ENCODE measurements around the gene TAF4. TPM values are rescaled to one million over a fixed set of nuclear protein-coding genes. Genes with fewer than 3 reads are reported as not detected.
"Not testable (repeated sequence)": the region's sequence is repeated elsewhere in the genome, so short reads cannot be mapped to it uniquely, and the experiment has no call there.

The TAF4 gene
- total RNA-seq, 1 experiment from 2014 or later, result 13.8 TPM

- in situ Hi-C loops (cut with HindIII; ENCODE audit: low sequenced_read_pairs), result no loop called here
Measured at GRCh38 chr20:62060631-62061541, 4.8 kb downstream of the TAF4 start.

DNA sequence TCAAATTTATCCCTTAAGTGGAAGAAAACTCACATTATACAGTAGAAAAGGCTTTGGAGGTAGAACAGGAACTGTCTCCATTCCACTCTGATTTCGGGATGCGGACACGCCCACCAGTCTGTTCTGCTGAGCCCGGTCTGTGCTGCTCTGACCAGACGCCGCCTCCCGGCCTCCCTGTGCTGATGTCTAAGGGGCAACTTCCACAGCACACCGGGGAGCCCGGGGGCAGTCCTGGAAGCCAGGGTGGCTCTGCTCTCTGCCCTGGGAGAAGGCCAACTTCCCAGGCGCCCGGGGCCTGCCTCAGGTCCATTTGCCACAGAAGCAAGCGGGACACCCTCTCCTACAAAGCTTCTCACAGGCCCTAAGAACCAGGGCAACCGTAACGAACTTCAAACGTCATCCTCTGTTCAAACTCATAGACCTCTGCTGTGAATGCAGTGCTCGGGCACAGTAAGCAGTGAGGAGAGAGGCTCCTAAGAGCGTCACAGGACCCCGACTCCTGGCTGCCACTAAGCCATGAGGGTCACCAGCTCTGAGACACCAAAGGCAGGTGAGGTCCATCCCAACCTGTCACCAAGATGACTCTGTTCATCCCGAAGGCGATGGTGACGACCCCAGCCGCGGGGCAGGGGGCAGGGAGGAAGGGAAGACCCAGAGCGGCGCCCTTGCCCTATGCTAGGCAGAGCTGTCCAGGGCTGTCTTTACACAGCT, 5.6 kb downstream of the TAF4 start:
- in situ Hi-C loops (cut with HindIII; ENCODE audit: low sequenced_read_pairs), result no loop called here
- no peak for DNase-seq (ENCODE audit: low spot score)

More at GRCh38 chr20:62060631-62061541, 4.8 kb downstream of the TAF4 start:
- DNase-seq (ENCODE audit: low spot score), result no peak

DNA sequence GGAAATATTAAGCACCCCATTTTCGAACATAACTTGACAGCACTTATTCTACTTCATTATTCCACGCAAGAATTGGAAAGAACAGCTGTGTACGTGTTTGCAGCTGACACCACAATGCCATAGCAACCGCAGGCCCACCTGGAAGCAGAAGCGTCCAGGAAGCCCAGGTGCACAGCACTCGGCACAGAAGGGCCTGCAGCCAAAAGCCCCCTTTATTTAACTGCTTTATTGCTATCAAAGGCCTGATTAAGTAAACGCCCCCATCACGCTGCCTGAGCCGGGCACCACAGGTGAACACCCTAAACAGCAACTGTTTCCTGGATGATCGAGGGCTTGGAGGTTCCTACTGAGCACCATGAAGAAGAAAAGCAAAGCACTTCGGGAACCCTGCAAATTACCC, 6.3 kb downstream of the TAF4 start:
- no peak for DNase-seq (ENCODE audit: low spot score)
- in situ Hi-C loops (cut with HindIII; ENCODE audit: low sequenced_read_pairs), result no loop called here

DNA sequence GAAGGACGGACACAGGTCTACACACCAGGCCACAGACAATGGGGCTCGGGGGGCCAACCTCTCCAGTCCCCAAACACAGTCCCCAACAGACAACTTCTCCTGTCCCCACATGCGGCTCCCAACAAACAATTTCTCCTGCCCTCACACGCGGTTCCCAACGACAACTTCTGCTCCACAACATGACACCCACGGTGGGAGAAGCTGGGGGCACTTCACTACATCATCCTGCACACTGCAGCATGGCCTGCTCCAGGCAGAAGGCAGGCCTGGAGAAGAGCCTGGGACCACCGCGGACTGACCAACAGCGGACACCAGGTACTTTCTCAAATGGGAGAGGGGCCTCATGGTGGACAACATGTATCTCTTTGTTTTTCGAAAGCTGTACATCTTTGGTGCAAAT, 6.7 kb downstream of the TAF4 start:
- in situ Hi-C loops (cut with HindIII; ENCODE audit: low sequenced_read_pairs), result no loop called here
- DNase-seq (ENCODE audit: low spot score), result no peak

GRCh38 chr20:62056975-62057374, 8.7 kb downstream of the TAF4 start:
- DNase-seq (ENCODE audit: low spot score), result no peak
- in situ Hi-C loops (cut with HindIII; ENCODE audit: low sequenced_read_pairs), result no loop called here

GRCh38 chr20:62056377-62056776, 9.3 kb downstream of the TAF4 start:
- in situ Hi-C loops (cut with HindIII; ENCODE audit: low sequenced_read_pairs), result no loop called here
- no peak for DNase-seq (ENCODE audit: low spot score)

DNA sequence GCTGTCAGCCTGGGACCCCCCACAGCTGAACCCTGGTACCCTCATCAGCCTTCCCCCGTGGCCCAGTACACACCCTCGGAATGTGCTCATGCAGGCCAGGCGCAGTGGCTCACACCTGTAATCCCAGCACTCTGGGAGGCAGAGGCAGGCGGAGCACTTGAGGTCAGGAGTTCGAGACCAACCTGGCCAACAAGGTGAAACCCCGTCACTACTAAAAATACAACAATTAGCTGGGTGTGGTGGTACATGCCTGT, 9.9 kb downstream of the TAF4 start:
- DNase-seq (ENCODE audit: low spot score); in situ Hi-C loops (cut with HindIII; ENCODE audit: low sequenced_read_pairs): not testable (repeated sequence)

GRCh38 chr20:62055106-62055861, 10.4 kb downstream of the TAF4 start:
- in situ Hi-C loops (cut with HindIII; ENCODE audit: low sequenced_read_pairs), result no loop called here

GRCh38 chr20:62054451-62054953, 11.2 kb downstream of the TAF4 start:
- in situ Hi-C loops (cut with HindIII; ENCODE audit: low sequenced_read_pairs), result no loop called here
- no peak for DNase-seq (ENCODE audit: low spot score)

More at GRCh38 chr20:62055106-62055861, 10.4 kb downstream of the TAF4 start:
- DNase-seq (ENCODE audit: low spot score), result no peak

DNA sequence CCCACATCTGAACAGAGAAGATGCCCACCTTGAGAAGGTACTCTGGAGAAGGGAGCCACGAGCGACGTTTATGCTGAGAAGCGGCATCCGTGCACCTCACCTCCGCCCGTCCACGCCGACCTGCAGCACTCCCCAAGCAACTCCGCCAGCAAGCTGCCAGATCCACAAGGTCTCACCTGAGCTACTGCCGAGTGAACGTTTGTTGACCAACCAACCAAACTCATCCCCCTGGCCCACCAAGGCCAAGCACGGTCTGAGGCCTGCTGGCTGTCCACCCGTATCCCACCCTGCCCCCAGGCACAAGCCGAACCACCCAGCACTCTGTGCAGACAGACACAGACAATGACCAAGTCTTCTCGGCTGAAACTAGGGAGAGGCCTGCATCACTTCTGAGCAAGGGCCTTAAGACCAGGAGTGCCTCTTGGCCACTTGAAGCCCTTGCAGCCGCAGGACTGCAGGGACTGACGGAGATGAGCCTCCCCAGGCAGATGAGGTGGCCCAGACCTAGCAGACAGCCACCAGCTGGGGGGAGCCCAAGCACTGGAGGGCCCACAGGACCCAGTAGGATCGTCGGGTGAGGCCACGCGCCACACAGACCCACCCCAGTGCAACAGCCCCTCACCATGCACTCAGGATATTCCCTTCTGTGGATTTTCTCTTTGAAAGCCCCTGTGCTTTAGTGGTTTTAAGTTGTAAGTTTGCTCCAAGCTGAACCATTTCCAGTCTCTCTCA, 12.1 kb downstream of the TAF4 start:
- in situ Hi-C loops (cut with HindIII; ENCODE audit: low sequenced_read_pairs), result no loop called here
- DNase-seq (ENCODE audit: low spot score), result no peak

DNA sequence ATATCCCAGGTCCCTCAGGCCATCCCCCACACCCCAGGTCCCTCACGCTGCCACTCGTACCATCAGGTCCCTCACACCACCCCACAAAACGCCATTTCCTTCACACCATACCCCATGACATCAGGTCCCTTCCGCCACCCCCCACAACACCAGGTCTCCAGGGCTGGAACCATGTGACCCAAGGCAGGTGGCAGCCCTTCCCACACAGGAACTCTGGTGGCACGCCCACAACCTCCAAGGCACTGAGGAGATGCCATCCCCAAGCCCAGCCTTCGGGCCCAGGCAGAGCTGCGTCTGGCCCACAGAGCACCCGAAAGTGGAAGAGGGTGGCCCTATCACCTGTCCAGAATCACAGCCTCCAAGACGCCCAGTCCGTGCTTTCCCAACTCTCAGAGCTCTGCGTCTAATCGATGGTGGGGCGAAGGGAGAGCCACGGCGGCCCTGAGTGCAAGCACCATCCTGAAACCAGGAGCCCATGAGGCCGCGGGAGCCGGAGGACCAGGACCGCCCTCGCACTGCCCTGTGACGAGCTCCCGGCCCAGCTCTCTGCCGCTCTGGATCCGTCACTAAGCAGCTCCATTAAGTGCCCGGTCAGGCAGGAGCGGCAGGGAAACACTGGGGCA, 12.7 kb downstream of the TAF4 start:
- in situ Hi-C loops (cut with HindIII; ENCODE audit: low sequenced_read_pairs), result no loop called here
- DNase-seq (ENCODE audit: low spot score), result no peak

DNA sequence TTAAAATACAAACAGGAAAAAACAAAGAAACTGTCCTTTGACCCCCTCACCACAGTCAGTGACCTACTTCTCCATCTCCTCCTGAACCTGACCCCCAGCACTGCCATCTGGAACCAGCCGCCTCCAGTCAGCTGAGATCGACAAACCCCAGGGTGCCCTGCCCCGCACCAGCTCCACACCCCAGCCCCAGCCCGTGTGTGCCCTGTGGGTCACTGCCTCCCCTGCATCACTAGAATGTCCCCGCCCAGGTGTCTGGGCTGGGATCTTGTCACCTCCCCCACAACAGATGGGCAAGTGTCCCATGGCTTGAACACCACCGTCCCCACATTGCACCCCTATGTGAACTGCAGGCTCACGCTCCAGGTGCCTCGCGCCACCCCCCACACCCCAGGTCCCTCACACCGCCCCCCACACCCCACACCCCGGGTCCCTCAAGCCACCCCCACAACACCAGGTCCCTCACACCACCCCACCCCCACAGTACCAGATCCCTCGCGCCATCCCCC, 13.3 kb downstream of the TAF4 start:
- in situ Hi-C loops (cut with HindIII; ENCODE audit: low sequenced_read_pairs), result no loop called here
- DNase-seq (ENCODE audit: low spot score), result no peak

- in situ Hi-C loops (cut with HindIII; ENCODE audit: low sequenced_read_pairs), result no loop called here
Measured at GRCh38 chr20:62051546-62052255, 14.0 kb downstream of the TAF4 start.

DNA sequence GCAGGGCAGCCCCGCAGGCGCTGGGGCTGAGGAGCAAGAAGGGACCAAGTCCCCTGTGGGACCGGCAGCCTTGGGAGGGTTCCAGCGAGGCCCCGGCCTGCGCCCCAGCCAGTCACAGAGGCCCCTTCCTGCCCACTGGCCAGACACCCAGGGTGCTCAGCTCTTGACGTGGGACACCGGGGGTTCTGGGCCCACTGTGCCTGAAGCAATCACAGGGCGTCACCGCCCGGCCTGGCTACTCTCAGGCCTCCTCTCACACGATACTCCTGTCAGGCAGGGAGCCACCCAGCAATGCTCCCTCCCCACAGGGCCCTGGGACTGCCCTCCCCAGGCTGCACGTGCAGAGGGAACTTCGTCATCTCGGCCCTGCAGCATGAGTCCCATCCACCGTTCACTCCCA, 14.5 kb downstream of the TAF4 start:
- in situ Hi-C loops (cut with HindIII; ENCODE audit: low sequenced_read_pairs), result no loop called here
- no peak for DNase-seq (ENCODE audit: low spot score)

More at GRCh38 chr20:62051546-62052255, 14.0 kb downstream of the TAF4 start:
- no peak for DNase-seq (ENCODE audit: low spot score)

GRCh38 chr20:62050166-62051120, 15.2 kb downstream of the TAF4 start:
- in situ Hi-C loops (cut with HindIII; ENCODE audit: low sequenced_read_pairs), result no loop called here
- DNase-seq (ENCODE audit: low spot score), result no peak

- no peak for DNase-seq (ENCODE audit: low spot score)
- in situ Hi-C loops (cut with HindIII; ENCODE audit: low sequenced_read_pairs), result no loop called here
Measured at GRCh38 chr20:62049342-62050165, 16.1 kb downstream of the TAF4 start.
